ENCODE data around the gene KLHDC10. TPM values are rescaled to one million over a fixed set of nuclear protein-coding genes. Genes with fewer than 3 reads are reported as not detected.
"Not testable (repeated sequence)": the region's sequence is repeated elsewhere in the genome, so short reads cannot be mapped to it uniquely, and the experiment has no call there.

Gene KLHDC10
- total RNA-seq, 2 donors from 2014 or later: 19.7 to 20.8 TPM

GRCh38 chr7:130063036-130063435 is 7.3 kb upstream of the KLHDC10 start:
- Mint-ChIP-seq H3K36me3 (no peaks in the 10 kb centered on the region), H3K9me3 (no peaks in the 10 kb centered on the region), H3K27me3 (no peaks in the 10 kb centered on the region), H3K27ac (no peak overlapping the region), H3K4me3 (no peak overlapping the region), H3K4me1 (ENCODE audit: low read depth in 2 of 2) (no peaks in the 10 kb centered on the region)
- ATAC-seq (no peak), DNase-seq (ENCODE audit: low spot score) (peak; percentile 71)

GRCh38 chr7:130064580-130064926 is 5.8 kb upstream of the KLHDC10 start:
- not testable (repeated sequence) for ATAC-seq; H3K36me3 Mint-ChIP-seq; DNase-seq (ENCODE audit: low spot score); H3K4me3 Mint-ChIP-seq; H3K27me3 Mint-ChIP-seq; H3K9me3 Mint-ChIP-seq; H3K27ac Mint-ChIP-seq; H3K4me1 Mint-ChIP-seq (ENCODE audit: low read depth in 2 of 2)

GRCh38 chr7:130065500-130066152 is 4.7 kb upstream of the KLHDC10 start:
- no peak overlapping the region for H3K27ac Mint-ChIP-seq
- no peaks in the 10 kb centered on the region for H3K36me3 Mint-ChIP-seq
- no peak overlapping the region for H3K4me3 Mint-ChIP-seq
- H3K4me1 Mint-ChIP-seq (ENCODE audit: low read depth in 2 of 2): peaks cover 5 to 10% of the 10 kb centered on the region in 2 donors
- DNase-seq (ENCODE audit: low spot score) (no peak), ATAC-seq (no peak)
- H3K9me3 Mint-ChIP-seq: no peaks in the 10 kb centered on the region
- no peaks in the 10 kb centered on the region for H3K27me3 Mint-ChIP-seq

GRCh38 chr7:130069179-130069977 is 956 bp upstream of the KLHDC10 start:
- DNase-seq (ENCODE audit: low spot score) (no peak), ATAC-seq (no peak)
- H3K36me3 Mint-ChIP-seq: no peaks in the 10 kb centered on the region
- H3K27me3 Mint-ChIP-seq: no peaks in the 10 kb centered on the region
- H3K4me3 Mint-ChIP-seq: peak overlapping the region; percentile 98
- H3K27ac Mint-ChIP-seq: peak overlapping the region; percentile 84 to 92
- no peaks in the 10 kb centered on the region for H3K9me3 Mint-ChIP-seq
- peaks cover 28 to 38% of the 10 kb centered on the region in 2 donors for H3K4me1 Mint-ChIP-seq (ENCODE audit: low read depth in 2 of 2)

- no peaks in the 10 kb centered on the region for H3K9me3 Mint-ChIP-seq
Measured at GRCh38 chr7:130070861-130071622, 708 bp downstream of the KLHDC10 start.

GRCh38 chr7:130071701-130072622 is 1.6 kb downstream of the KLHDC10 start:
- H3K4me1 Mint-ChIP-seq (ENCODE audit: low read depth in 2 of 2): peaks cover 32 to 38% of the 10 kb centered on the region in 2 donors
- no peaks in the 10 kb centered on the region for H3K27me3 Mint-ChIP-seq
- no peaks in the 10 kb centered on the region for H3K9me3 Mint-ChIP-seq
- peak overlapping the region; percentile 98 for H3K4me3 Mint-ChIP-seq
- H3K27ac Mint-ChIP-seq: peak overlapping the region in 1 of 2 donors; percentile 92
- peak; percentile 79 for DNase-seq (ENCODE audit: low spot score)
- H3K36me3 Mint-ChIP-seq: no peaks in the 10 kb centered on the region
- no peak for ATAC-seq

More at GRCh38 chr7:130070861-130071622, 708 bp downstream of the KLHDC10 start:
- Mint-ChIP-seq H3K36me3 (no peaks in the 10 kb centered on the region), H3K27ac (peak overlapping the region; percentile 84 to 92), H3K4me3 (peak overlapping the region; percentile 98), H3K4me1 (ENCODE audit: low read depth in 2 of 2) (peaks cover 32 to 38% of the 10 kb centered on the region in 2 donors), H3K27me3 (no peaks in the 10 kb centered on the region)
- ATAC-seq (no peak), DNase-seq (ENCODE audit: low spot score) (no peak)

GRCh38 chr7:130079846-130080394 is 9.6 kb downstream of the KLHDC10 start:
- H3K27ac Mint-ChIP-seq: no peak overlapping the region
- H3K9me3 Mint-ChIP-seq: no peaks in the 10 kb centered on the region
- H3K4me1 Mint-ChIP-seq (ENCODE audit: low read depth in 2 of 2): peaks cover 14 to 19% of the 10 kb centered on the region in 2 donors
- H3K36me3 Mint-ChIP-seq: peaks cover 6% of the 10 kb centered on the region
- H3K27me3 Mint-ChIP-seq: no peaks in the 10 kb centered on the region
- ATAC-seq (no peak), DNase-seq (ENCODE audit: low spot score) (no peak)
- no peak overlapping the region for H3K4me3 Mint-ChIP-seq

- H3K4me1 Mint-ChIP-seq (ENCODE audit: low read depth in 2 of 2): peaks cover 15 to 28% of the 10 kb centered on the region in 2 donors
- H3K36me3 Mint-ChIP-seq; DNase-seq (ENCODE audit: low spot score); H3K27me3 Mint-ChIP-seq; ATAC-seq; H3K4me3 Mint-ChIP-seq; H3K9me3 Mint-ChIP-seq; H3K27ac Mint-ChIP-seq: not testable (repeated sequence)
Measured at GRCh38 chr7:130083497-130083896, 13.2 kb downstream of the KLHDC10 start.

- H3K4me1 Mint-ChIP-seq (ENCODE audit: low read depth in 2 of 2): peaks cover 15 to 28% of the 10 kb centered on the region in 2 donors
- no peak overlapping the region for H3K4me3 Mint-ChIP-seq
- H3K27ac Mint-ChIP-seq: no peak overlapping the region
- peaks cover 6% of the 10 kb centered on the region for H3K36me3 Mint-ChIP-seq
- DNase-seq (ENCODE audit: low spot score): no peak
- peak; percentile 66 for ATAC-seq
- H3K9me3 Mint-ChIP-seq: no peaks in the 10 kb centered on the region
- no peaks in the 10 kb centered on the region for H3K27me3 Mint-ChIP-seq
Measured at GRCh38 chr7:130084037-130084875, 13.9 kb downstream of the KLHDC10 start.

- ATAC-seq; H3K27me3 Mint-ChIP-seq; H3K9me3 Mint-ChIP-seq; H3K27ac Mint-ChIP-seq; H3K36me3 Mint-ChIP-seq; DNase-seq (ENCODE audit: low spot score); H3K4me3 Mint-ChIP-seq: not testable (repeated sequence)
- peaks cover 17 to 28% of the 10 kb centered on the region in 2 donors for H3K4me1 Mint-ChIP-seq (ENCODE audit: low read depth in 2 of 2)
Measured at GRCh38 chr7:130085235-130085634, 14.9 kb downstream of the KLHDC10 start.

- no peaks in the 10 kb centered on the region for H3K9me3 Mint-ChIP-seq
- no peaks in the 10 kb centered on the region for H3K27me3 Mint-ChIP-seq
- no peak overlapping the region for H3K4me3 Mint-ChIP-seq
- no peak overlapping the region for H3K27ac Mint-ChIP-seq
- no peak for DNase-seq (ENCODE audit: low spot score)
- ATAC-seq: no peak
- peaks cover 6% of the 10 kb centered on the region for H3K36me3 Mint-ChIP-seq
- H3K4me1 Mint-ChIP-seq (ENCODE audit: low read depth in 2 of 2): peaks cover 21 to 28% of the 10 kb centered on the region in 2 donors
Measured at GRCh38 chr7:130086938-130087337, 16.6 kb downstream of the KLHDC10 start.

- H3K4me3 Mint-ChIP-seq: no peak overlapping the region
- H3K36me3 Mint-ChIP-seq: peaks cover 6% of the 10 kb centered on the region
- H3K27ac Mint-ChIP-seq: no peak overlapping the region
- DNase-seq (ENCODE audit: low spot score) (no peak), ATAC-seq (no peak)
- no peaks in the 10 kb centered on the region for H3K27me3 Mint-ChIP-seq
- peaks cover 23 to 31% of the 10 kb centered on the region in 2 donors for H3K4me1 Mint-ChIP-seq (ENCODE audit: low read depth in 2 of 2)
- H3K9me3 Mint-ChIP-seq: no peaks in the 10 kb centered on the region
Measured at GRCh38 chr7:130087364-130087763, 17.0 kb downstream of the KLHDC10 start.

Measured in natural killer cell treated with Interleukin-12 subunit alpha and Interleukin-12 subunit beta and Interleukin-15 and Interleukin-18, amount 100 ng/mL, for 72 hours (primary cell).